IPS-15b (cell line): ENCODE results near the gene NOTCH4.
"Not testable (repeated sequence)": the region's sequence is repeated elsewhere in the genome, so short reads cannot be mapped to it uniquely, and the experiment has no call there.

ENCODE experiments used
- H3K27me3 ChIP-seq: one replicate; pipeline ENCODE4 v1.6.1; 2013; ENCODE audit warnings: low read length; ENCODE audit not compliant: control insufficient read depth, insufficient read depth
- H3K36me3 ChIP-seq: one replicate; pipeline ENCODE4 v1.6.1; 2013; ENCODE audit warnings: low read length; ENCODE audit not compliant: control insufficient read depth, insufficient read depth
- H3K4me1 ChIP-seq: one replicate; pipeline ENCODE4 v1.6.1; 2013; ENCODE audit warnings: mild to moderate bottlenecking, low read length; ENCODE audit not compliant: control insufficient read depth, insufficient read depth
- H3K4me3 ChIP-seq: one replicate; pipeline ENCODE4 v1.5.1; 2013; ENCODE audit warnings: low read depth, low read length
- H3K9ac ChIP-seq: one replicate; pipeline ENCODE4 v1.6.1; 2013; ENCODE audit warnings: low read depth, mild to moderate bottlenecking, low read length
- H3K9me3 ChIP-seq: one replicate; pipeline ENCODE4 v1.6.1; 2013; ENCODE audit warnings: mild to moderate bottlenecking, low read length; ENCODE audit not compliant: control insufficient read depth, insufficient read depth

Gene NOTCH4

GRCh38 chr6:32190911-32191677, 32.8 kb downstream of the NOTCH4 start:
- no peak overlapping the region for H3K9ac ChIP-seq
- H3K4me3 ChIP-seq, result no peak overlapping the region
- H3K27me3 ChIP-seq, result no peaks in the 10 kb centered on the region
- H3K9me3 ChIP-seq, result no peaks in the 10 kb centered on the region
- H3K4me1 ChIP-seq, result peaks cover 13% of the 10 kb centered on the region
- H3K36me3 ChIP-seq, result peaks cover 9% of the 10 kb centered on the region

GRCh38 chr6:32190054-32190851, 33.6 kb downstream of the NOTCH4 start, which contains the start of gene PBX2:
TSS of gene PBX2 (minus strand) at chr6:32190202. CDS start at chr6:32189915, 287 bp downstream.
- H3K9ac ChIP-seq, result peak within 1 kb of the TSS; percentile 68
- peaks cover 9% of the 10 kb centered on the region for H3K36me3 ChIP-seq
- no peaks in the 10 kb centered on the region for H3K27me3 ChIP-seq
- no peaks in the 10 kb centered on the region for H3K9me3 ChIP-seq
- peaks cover 13% of the 10 kb centered on the region for H3K4me1 ChIP-seq
- H3K4me3 ChIP-seq, result peak within 1 kb of the TSS; percentile 54

DNA sequence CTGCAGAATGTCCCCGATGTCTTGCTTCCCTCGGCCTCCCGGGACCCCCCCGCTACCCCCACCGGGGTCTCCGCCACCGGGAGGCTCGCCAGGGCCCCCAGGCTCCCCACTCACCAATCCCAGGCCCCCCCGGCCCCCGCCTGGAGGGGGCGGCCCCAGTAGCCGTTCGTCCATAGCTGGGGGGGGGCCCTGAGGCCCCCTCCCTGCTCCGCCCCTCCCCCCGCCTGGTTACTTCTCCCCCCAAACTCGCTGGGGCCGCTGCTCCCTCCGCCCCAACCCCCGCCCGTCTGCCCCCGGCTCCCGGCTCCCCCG, 34.2 kb downstream of the NOTCH4 start:
- peaks cover 8% of the 10 kb centered on the region for H3K4me1 ChIP-seq

DNA sequence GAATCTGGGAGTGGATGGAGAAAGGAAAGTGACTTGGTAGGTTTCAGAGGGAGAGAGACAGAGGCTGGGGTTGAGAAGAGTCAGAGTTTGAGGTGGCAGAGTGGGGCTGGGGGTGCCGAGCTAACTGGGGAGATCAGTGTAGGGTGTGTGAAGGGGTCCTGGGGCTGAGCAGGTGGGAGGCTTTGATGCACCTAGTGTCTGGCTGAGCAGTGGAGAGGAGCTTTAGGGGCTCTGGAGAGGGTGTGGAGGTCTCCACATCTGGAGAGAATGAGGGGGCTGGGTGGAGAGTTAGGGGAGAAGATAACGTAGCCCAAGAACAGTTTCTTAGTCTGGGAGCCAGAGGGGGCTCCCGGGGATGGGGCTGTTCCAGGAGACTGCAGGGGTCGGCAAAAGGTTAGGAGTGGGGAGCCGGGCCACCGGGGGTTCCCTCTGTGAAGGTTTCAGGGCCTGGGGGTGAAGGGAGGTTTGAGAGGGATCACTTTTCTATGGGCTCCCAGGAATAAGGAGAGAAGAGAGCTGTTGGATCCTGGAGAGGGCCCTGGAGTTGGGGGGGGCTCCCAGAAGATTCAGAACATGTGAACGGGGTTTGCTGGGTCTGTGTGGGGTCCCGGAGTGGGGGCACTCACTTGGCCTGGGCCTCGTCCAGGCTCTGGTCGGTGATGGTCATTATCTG, 34.7 kb downstream of the NOTCH4 start:
- H3K4me1 ChIP-seq, result peaks cover 5% of the 10 kb centered on the region
- H3K36me3 ChIP-seq, result peaks cover 9% of the 10 kb centered on the region
- H3K4me3 ChIP-seq, result peak overlapping the region; percentile 48
- no peaks in the 10 kb centered on the region for H3K9me3 ChIP-seq
- H3K27me3 ChIP-seq, result no peaks in the 10 kb centered on the region
- H3K9ac ChIP-seq, result peak overlapping the region; percentile 68

More for the DNA sequence above, 34.2 kb downstream of the NOTCH4 start:
- Histone ChIP-seq H3K36me3 (peaks cover 9% of the 10 kb centered on the region), H3K4me3 (peak overlapping the region; percentile 48), H3K27me3 (no peaks in the 10 kb centered on the region), H3K9ac (peak overlapping the region; percentile 68), H3K9me3 (no peaks in the 10 kb centered on the region)

DNA sequence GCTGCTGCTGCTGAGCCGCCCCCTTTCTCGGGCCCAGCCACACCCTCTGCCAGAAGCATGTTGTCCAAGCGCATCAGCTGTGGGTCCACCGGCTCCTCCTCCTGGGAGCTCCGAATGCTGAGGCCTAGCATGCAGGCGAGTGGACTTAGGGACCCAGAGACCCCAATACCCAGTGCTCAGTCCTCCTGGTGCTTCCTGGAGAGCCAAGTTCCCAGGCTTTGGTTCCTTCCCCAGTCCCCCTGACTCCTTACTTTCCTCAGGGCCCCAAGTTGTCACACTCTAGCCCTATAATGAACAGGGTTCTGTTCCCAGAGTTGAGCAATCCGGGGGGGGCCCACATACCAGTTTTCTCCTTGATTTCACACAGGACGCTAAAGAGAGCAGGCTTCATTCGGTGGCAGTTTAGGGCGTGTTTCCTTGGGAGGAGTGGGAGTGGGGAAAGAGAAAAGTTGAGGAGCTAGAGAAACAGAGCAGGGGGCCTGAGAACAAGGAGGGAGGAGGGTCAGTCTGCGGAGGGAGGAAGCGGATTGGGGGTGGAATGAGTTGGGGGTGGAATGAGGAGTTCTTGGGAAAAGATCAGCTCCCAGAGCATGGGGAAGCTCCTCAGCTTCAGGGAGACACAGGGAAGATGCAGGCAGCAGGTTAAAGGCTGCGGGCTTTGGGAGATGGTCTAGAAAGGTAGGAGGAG, 35.3 kb downstream of the NOTCH4 start:
- Histone ChIP-seq H3K4me1 (peaks cover 5% of the 10 kb centered on the region), H3K27me3 (no peaks in the 10 kb centered on the region), H3K9me3 (no peaks in the 10 kb centered on the region), H3K4me3 (peak overlapping the region; percentile 48), H3K36me3 (peaks cover 9% of the 10 kb centered on the region), H3K9ac (peak overlapping the region; percentile 68)

GRCh38 chr6:32187725-32188380, 36.0 kb downstream of the NOTCH4 start:
- not testable (repeated sequence) for H3K9ac ChIP-seq, H3K4me3 ChIP-seq, H3K4me1 ChIP-seq, H3K9me3 ChIP-seq, H3K27me3 ChIP-seq
- H3K36me3 ChIP-seq, result peaks cover 11% of the 10 kb centered on the region

DNA sequence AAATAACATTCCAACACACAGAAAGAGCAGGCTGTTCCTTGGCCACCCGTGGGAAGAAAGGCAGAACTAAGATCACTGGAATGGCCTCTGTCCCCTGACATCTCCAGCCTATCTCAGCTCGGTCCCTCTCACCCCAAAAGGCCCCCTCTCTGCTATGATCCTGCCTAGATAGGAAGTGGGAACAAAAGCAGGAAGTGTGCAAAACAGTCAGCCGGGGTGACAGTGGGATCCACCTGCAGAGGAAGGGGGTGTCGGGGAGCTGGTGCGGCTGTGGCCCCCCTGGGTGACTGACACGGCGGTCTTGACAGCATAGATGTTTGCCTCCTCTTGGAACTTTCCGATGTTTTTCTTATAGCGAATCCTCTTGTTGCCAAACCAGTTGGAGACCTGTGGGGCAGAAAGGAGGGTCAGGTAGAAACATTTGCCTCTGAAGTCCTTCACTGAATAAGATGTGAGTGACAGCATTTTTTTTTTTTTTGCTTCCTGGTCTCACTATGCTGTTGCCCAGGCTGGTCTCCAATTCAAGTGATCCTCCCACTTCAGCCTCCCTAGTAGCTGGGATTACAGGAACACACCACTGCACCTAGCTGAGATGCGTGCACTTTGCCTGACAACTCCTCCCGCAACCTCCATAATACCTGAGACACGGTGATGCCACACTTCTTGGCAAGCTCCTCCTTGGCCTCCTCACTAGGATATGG, 36.7 kb downstream of the NOTCH4 start:
- no peaks in the 10 kb centered on the region for H3K27me3 ChIP-seq
- H3K36me3 ChIP-seq, result peaks cover 17% of the 10 kb centered on the region
- no peak overlapping the region for H3K4me3 ChIP-seq
- H3K9ac ChIP-seq, result no peak overlapping the region
- H3K9me3 ChIP-seq, result no peaks in the 10 kb centered on the region
- H3K4me1 ChIP-seq, result peaks cover 5% of the 10 kb centered on the region

- peaks cover 24% of the 10 kb centered on the region for H3K36me3 ChIP-seq
- H3K4me3 ChIP-seq, H3K4me1 ChIP-seq, H3K27me3 ChIP-seq, H3K9me3 ChIP-seq, H3K9ac ChIP-seq: not testable (repeated sequence)
Observed at GRCh38 chr6:32186151-32186840, 37.6 kb downstream of the NOTCH4 start.

- H3K9ac ChIP-seq, H3K4me3 ChIP-seq, H3K9me3 ChIP-seq, H3K27me3 ChIP-seq, H3K4me1 ChIP-seq: not testable (repeated sequence)
- H3K36me3 ChIP-seq, result peaks cover 30% of the 10 kb centered on the region
Observed at GRCh38 chr6:32185681-32186131, 38.2 kb downstream of the NOTCH4 start.

DNA sequence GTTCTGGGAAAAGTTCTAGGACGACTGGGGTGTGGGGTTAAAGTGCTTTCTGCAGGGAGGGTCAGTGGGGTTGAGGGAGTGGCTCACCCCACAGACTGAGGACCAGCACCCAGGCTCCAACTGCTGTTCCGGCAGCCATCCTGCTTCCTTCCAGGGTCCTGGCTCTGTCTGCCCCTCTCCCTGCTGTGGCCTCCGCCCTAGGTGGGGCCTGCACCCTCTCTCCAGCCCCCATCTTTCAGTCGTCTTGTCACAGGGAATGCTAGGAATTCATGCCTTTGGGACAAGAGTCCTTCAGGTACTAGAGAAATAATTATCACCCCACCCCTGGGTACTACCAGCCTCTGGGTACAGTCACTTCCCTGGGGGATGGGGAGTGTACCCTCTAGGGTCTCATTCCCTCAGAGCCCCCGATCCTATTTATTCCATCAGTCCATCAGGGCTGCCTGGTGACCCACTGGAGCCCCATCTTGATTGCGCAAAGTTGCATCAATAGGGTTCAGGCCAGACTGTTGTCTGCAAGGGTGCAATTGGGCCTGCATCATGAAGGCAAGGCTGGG, 39.7 kb downstream of the NOTCH4 start, which contains the start of gene AGER:
Gene AGER, minus strand, starts transcription at position 170 of the 557 bp plus-strand sequence. Its CDS starts 31 bp downstream, at position 139.
- Histone ChIP-seq H3K9ac (no peak within 1 kb of the TSS), H3K27me3 (no peaks in the 10 kb centered on the region), H3K9me3 (no peaks in the 10 kb centered on the region), H3K4me1 (peaks cover 6% of the 10 kb centered on the region), H3K4me3 (no peak within 1 kb of the TSS), H3K36me3 (peaks cover 35% of the 10 kb centered on the region)
